ENCODE results near the gene ERLEC1. TPM values are rescaled to one million over a fixed set of nuclear protein-coding genes. Genes with fewer than 3 reads are reported as not detected.

The ERLEC1 gene
- total RNA-seq, 1 donor from 2014 or later: 36.2 TPM

Other genes with a start within 250 kb of the ERLEC1 start
- 22.4 and 25.3 TPM in 2 replicates for gene CHAC2, start 19.2 kb upstream of the ERLEC1 start, total RNA-seq
- 24.3 and 26.4 TPM in 2 replicates for gene ASB3, start 91 bp upstream of the ERLEC1 start, total RNA-seq
- gene GPR75, start 72.9 kb downstream of the ERLEC1 start, total RNA-seq: 2.4 TPM in 2 replicates
- 52.0 and 57.3 TPM in 2 replicates for gene PSME4, start 183.9 kb downstream of the ERLEC1 start, total RNA-seq

Measured in activated T-helper 2 cell treated with anti-CD3 and anti-CD28 coated beads, Interferon-gamma antibody, Interleukin-2, Interleukin-4, amounts not matched to agents 10 μg/mL and 5 μg/mL and 100 μg/mL, durations not matched to agents 14 hours and 24 hours and 36 hours (primary cell).